ENCODE results near the gene HYAL3. TPM values are rescaled to one million over a fixed set of nuclear protein-coding genes. Genes with fewer than 3 reads are reported as not detected.

Gene HYAL3
- total RNA-seq, 2 experiments from 2014 or later = 2.7 to 3.5 TPM

DNA sequence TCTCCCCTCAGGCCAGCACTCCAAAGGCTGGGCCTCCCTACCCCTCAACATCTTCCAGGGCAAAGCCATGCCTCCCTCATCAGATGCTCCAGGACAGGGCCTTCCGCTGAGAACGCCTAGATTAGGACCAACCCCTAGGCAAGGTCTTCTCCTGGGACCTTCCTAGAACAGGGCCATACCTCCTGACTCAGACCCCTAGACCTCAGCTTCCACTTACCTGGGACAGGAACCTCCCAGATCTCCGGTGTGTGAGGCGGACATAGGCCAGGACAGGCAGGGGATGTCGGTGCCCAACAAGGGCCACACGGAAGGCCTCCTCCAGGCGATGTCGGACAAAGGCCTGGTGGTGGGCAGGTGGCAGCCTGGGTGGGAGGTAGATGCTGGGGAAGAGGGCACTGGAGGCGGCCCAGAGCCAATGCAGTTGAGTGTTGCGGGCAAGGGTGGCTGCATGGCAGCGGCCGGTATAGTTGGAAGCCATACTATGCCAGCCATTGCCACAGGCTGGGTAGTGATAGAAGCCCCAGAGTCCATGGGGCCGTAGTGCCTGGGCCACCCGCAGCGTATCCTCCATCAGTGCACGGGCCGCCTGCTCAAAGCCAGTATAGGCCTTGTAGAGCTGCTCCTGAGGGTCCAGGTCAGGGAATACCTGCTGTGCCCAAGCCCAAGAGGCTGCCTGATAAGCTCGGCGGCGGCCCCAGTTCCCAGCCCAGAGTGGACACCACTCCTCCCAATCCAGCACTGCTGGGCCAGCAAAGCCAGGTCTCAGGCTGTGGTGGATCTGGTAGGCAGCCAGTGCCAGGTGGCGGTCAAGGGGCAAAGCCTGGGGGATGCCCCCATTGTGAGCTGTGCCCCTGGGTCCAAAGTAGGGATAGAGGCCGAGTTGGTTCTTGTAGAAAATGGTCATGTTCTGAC lies 4.5 kb downstream of the HYAL3 start:
- POLR2A ChIA-PET = no interaction called here
- intact Hi-C loops (cut with micrococcal nuclease; ENCODE audit: unreplicated experiment) = loop anchor here (5.0 kb wide), 1 partner anchor 43 kb away; no protein-coding TSS in a partner anchor

DNA sequence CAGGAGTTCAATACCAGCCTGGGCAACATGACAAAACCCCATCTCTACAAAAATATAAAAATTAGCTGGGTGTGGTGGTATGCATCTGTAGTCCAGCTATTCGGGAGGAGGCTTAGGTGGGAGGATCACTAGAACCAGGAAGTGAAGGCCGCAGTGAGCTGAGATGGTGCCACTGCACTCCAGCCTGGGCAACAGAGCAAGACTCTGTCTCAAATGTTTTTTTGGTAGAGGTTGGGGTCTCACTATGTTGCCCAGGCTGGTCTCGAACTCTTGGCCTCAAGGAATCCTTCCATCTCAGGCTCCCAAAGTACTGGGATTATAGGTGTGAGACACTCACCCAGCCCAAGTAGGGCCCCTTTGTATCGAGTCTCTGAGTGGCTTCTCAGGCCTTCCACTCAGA lies 5.1 kb downstream of the HYAL3 start:
- DNase-seq (ENCODE audit: low spot score) = no peak
- ChIA-PET POLR2A (no interaction called here), CTCF (ENCODE audit: unreplicated experiment) (no interaction called here)
- peaks cover 20% of the 10 kb centered on the region for H3K79me2 ChIP-seq (ENCODE audit: insufficient read depth, low read depth, low read length)
- H3K9me3 ChIP-seq (ENCODE audit: low read length) = no peaks in the 10 kb centered on the region
- no peak overlapping the region for H3K4me3 ChIP-seq (ENCODE audit: low read depth, low read length, poor library complexity, severe bottlenecking)
- H3K27ac ChIP-seq (ENCODE audit: low read depth, low read length, poor library complexity, severe bottlenecking) = no peak overlapping the region
- peaks cover 15% of the 10 kb centered on the region for H3K4me1 ChIP-seq (ENCODE audit: insufficient read depth, low read length, poor library complexity, severe bottlenecking)
- TF ChIP-seq, protein P1, sequence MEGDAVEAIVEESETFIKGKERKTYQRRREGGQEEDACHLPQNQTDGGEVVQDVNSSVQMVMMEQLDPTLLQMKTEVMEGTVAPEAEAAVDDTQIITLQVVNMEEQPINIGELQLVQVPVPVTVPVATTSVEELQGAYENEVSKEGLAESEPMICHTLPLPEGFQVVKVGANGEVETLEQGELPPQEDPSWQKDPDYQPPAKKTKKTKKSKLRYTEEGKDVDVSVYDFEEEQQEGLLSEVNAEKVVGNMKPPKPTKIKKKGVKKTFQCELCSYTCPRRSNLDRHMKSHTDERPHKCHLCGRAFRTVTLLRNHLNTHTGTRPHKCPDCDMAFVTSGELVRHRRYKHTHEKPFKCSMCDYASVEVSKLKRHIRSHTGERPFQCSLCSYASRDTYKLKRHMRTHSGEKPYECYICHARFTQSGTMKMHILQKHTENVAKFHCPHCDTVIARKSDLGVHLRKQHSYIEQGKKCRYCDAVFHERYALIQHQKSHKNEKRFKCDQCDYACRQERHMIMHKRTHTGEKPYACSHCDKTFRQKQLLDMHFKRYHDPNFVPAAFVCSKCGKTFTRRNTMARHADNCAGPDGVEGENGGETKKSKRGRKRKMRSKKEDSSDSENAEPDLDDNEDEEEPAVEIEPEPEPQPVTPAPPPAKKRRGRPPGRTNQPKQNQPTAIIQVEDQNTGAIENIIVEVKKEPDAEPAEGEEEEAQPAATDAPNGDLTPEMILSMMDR (conservative IDR thresholded peaks at IDR 0.05; ENCODE audit: low read length) = no peak
- no peak for TF ChIP-seq EZH2phosphoT487 (IDR thresholded peaks at IDR 0.05; ENCODE audit: borderline replicate concordance, low read depth, low read length)
- peaks cover 16% of the 10 kb centered on the region for H3K36me3 ChIP-seq (ENCODE audit: insufficient read depth, low read length)
- no peaks in the 10 kb centered on the region for H3K9me2 ChIP-seq (ENCODE audit: insufficient read depth, low read length)
- no peaks in the 10 kb centered on the region for H4K20me1 ChIP-seq (ENCODE audit: insufficient read depth, low read length)
- H2AFZ ChIP-seq (ENCODE audit: low read length) = no peak overlapping the region
- intact Hi-C loops (cut with micrococcal nuclease; ENCODE audit: unreplicated experiment) = no loop called here
- H3K4me2 ChIP-seq (ENCODE audit: low read length) = no peak overlapping the region
- no TSS peak for BruUV-seq (replicated peaks)

More for the DNA sequence above, 4.5 kb downstream of the HYAL3 start:
- peaks cover 10% of the 10 kb centered on the region for H3K36me3 ChIP-seq (ENCODE audit: insufficient read depth, low read length)
- H3K27ac ChIP-seq (ENCODE audit: low read depth, low read length, poor library complexity, severe bottlenecking) = no peak overlapping the region
- no peaks in the 10 kb centered on the region for H3K9me2 ChIP-seq (ENCODE audit: insufficient read depth, low read length)
- no peak overlapping the region for H2AFZ ChIP-seq (ENCODE audit: low read length)
- H3K4me3 ChIP-seq (ENCODE audit: low read depth, low read length, poor library complexity, severe bottlenecking) = no peak overlapping the region
- no peak for DNase-seq (ENCODE audit: low spot score)
- TF ChIP-seq, protein P1 (conservative IDR thresholded peaks at IDR 0.05; ENCODE audit: low read length) = no peak
- TF ChIP-seq EZH2phosphoT487 (IDR thresholded peaks at IDR 0.05; ENCODE audit: borderline replicate concordance, low read depth, low read length) = no peak
- CTCF ChIA-PET (ENCODE audit: unreplicated experiment) = interaction anchor here (0.6 kb wide), 1 partner anchor 1372 kb away, joined by 3 read pairs; no protein-coding TSS in a partner anchor
- H3K4me2 ChIP-seq (ENCODE audit: low read length) = no peak overlapping the region
- H3K9me3 ChIP-seq (ENCODE audit: low read length) = no peaks in the 10 kb centered on the region
- peaks cover 17% of the 10 kb centered on the region for H3K4me1 ChIP-seq (ENCODE audit: insufficient read depth, low read length, poor library complexity, severe bottlenecking)
- H4K20me1 ChIP-seq (ENCODE audit: insufficient read depth, low read length) = no peaks in the 10 kb centered on the region
- peaks cover 20% of the 10 kb centered on the region for H3K79me2 ChIP-seq (ENCODE audit: insufficient read depth, low read depth, low read length)
- no TSS peak for BruUV-seq (replicated peaks)
